ENCODE measurements around the gene EIF4E1B.

- TF ChIP-seq CTCF (IDR thresholded peaks at IDR 0.05; ENCODE audit: low read depth, low read length, missing input control) (no peak), TAF1 (conservative IDR thresholded peaks at IDR 0.05) (no peak), SP1 (IDR thresholded peaks at IDR 0.05) (no peak), REST (IDR thresholded peaks at IDR 0.05) (no peak), MAX (IDR thresholded peaks at IDR 0.05) (no peak), RAD21 (IDR thresholded peaks at IDR 0.05) (no peak)
Observed at GRCh38 chr5:176667637-176668036, 37.2 kb downstream of the EIF4E1B start.

Data from liver (tissue), 3 donors.